ENCODE results near the gene KRTAP21-2.

GRCh38 chr21:30717105-30717504 is 30.0 kb downstream of the KRTAP21-2 start:
- TF ChIP-seq CTCF (IDR thresholded peaks at IDR 0.05): no peak
- TF ChIP-seq EZH2phosphoT487 (IDR thresholded peaks at IDR 0.05): no peak

Data from neural progenitor cell (in vitro differentiated cells).